ENCODE data around the gene BMP5.

The BMP5 gene

DNA sequence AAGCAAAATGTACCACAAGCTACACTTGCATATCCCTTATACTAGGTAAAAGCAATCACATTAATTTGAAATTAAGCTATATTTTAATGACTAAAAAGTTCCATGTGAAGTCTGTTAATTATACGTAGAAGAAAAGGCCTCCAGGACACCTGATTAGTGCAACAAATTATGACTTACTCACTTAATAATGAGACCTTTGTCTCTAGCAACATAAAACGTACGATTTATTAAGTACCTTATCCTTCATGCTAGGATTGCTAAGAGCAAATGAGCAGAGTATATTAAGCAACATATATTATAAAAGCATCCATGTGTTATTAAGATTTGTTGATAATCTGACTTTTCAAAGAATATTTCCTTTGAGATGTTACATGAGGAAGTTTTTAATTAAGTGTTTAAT, 2.5 kb downstream of the BMP5 start:
- DNase-seq = no peak

GRCh38 chr6:55870181-55870813, 5.1 kb downstream of the BMP5 start:
- DNase-seq = no peak

DNA sequence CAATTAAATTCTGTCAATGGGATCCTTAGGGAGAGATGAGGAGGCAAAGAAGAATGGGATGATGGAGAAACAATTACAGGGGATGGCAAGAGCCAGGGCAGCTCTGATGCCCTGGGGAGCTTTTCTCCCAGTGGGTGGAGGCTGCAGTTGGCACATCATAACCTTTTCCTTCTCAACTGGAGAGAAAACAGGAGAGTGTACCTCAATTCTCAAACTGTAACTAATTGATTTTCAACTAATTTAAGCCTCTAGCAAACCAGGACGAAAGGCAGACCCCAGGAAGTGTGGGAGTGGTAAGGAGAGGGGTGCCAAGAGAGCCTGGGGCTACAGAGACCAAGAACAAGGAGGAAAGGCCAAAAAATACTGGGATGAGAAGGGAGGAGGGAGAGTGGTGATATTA, 5.7 kb downstream of the BMP5 start:
- DNase-seq = no peak

- no peak for DNase-seq
Observed at GRCh38 chr6:55868771-55869479, 6.5 kb downstream of the BMP5 start.

- DNase-seq = no peak
Observed at GRCh38 chr6:55868176-55868575, 7.2 kb downstream of the BMP5 start.

DNA sequence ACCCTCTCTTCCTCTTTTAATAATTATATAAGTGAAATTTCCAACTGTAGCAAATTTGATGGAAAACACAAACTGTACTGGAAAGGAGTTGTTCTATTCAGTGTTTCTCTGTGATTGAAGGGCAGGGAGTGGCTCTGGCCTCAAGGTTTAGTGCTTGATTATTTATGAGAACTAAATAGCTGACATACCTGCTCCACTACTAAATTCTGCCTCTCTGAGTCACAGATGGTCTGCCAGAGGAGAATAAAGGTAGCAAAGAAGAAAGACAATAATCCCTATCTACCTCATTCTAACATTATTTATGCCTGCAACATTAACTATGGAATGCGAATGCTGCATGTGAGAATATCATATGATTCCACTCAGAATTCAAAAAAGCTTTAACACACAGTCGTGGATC, 9.3 kb downstream of the BMP5 start:
- no peak for DNase-seq

- DNase-seq = no peak
Observed at GRCh38 chr6:55853008-55854001, 22.1 kb downstream of the BMP5 start.

- no peak for DNase-seq
Observed at GRCh38 chr6:55841341-55841740, 34.0 kb downstream of the BMP5 start.

GRCh38 chr6:55839080-55839479, 36.3 kb downstream of the BMP5 start:
- no peak for DNase-seq

GRCh38 chr6:55836945-55837344, 38.4 kb downstream of the BMP5 start:
- no peak for DNase-seq

DNA sequence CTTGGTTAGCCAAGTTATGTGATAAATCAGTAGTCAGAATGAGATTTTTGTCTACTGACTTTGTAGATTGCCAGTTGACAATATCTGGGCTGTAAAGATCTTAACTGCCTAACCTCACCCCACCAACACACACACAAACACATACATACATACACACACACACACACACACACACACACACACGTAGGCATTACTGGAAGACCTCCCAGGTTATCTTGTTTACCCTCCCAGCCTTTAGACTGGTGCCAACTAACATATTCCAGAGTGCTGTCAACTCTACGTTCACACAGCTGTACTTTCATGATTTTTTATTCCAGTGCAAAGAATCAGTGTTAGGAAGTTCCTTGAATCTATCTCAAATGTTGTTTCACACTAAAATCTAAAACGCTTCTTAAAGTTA, 38.9 kb downstream of the BMP5 start:
- no peak for DNase-seq

DNA sequence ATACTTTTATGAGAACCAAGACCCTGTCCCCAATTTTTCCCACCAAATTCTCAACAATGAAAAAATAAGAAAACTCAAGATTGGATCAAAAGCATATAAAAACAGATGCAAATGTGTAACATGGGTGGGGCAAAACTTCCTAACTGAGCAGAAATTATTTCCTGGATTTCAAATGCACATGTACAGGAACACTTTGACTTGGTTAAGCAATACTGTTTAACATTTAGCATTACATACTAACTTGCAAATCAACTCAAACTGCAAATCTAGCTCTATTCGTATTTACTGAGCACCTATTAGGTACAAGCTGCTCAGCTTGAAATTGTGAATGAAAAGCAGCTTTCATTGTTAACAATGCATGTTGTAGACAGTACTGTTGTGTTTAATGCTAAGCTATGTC, 40.2 kb downstream of the BMP5 start:
- no peak for DNase-seq

DNA sequence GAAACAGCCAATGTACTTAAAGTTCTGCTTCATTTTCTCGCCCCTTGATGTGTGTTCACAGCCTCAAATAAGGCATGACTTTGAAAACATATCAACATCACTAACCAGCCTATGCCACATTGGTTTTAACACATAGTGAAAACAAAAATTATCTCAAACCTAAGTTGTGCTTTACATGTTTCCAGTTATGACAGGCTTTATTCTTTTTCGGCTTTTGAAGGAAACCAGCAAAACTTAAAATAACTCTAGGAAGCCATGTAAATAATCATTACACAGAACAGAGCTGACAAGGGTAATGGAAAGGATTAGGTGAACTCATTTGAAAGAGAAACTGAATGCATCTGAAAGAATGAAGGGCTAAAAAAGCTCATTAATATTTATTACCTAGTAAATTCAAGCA, 42.1 kb downstream of the BMP5 start:
- DNase-seq = no peak

DNA sequence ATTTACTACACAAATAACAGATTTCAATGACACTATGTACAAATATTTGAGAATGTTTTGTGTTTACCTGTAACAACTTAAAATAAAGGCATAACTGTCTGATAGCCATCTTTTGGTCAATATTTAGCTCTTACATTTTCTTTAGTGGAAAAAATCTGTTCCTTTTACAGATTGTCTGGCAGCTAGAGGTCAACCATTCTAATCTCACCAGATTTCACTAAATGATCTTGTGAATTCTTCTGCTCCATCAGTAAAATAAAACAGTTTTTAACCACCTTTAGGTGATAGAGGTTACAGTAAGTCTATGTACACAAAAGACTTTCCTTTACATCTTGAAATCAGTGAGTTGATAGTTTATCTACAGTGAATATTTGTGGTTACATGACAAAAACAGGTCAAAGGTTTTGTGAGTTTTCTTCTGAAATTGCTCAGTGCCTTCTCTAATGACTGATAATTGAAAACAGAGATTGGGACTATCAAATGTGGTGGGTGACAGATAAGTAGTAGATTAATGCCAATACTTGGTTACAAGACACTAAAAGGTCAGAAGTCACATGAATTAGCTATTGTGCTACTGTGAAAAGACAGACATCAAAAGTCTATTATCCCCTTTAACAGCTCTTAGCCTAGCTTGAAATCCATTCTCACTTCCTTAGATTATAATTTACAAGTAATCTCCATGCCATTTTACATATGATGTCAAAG, 47.4 kb downstream of the BMP5 start:
- DNase-seq = no peak

DNA sequence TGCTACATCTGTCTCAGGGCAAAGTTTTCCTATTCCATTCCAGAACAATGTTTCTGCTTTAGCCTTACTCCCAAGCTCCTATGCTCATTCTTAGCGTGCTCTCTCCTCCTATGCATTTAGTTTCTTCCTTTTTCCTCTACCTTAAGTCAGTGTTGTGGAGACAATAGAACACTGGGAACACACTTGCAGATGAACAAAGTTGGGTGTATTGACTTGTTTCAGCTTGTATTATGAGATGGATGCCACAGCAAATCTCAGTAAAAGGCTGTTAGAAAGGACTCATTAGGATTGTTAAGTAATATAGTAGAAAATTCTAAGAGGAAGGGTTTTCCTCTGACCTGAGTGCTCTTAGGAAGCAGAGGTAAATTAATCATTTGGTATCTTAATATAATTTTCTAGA, 48.4 kb downstream of the BMP5 start:
- no peak for DNase-seq

DNA sequence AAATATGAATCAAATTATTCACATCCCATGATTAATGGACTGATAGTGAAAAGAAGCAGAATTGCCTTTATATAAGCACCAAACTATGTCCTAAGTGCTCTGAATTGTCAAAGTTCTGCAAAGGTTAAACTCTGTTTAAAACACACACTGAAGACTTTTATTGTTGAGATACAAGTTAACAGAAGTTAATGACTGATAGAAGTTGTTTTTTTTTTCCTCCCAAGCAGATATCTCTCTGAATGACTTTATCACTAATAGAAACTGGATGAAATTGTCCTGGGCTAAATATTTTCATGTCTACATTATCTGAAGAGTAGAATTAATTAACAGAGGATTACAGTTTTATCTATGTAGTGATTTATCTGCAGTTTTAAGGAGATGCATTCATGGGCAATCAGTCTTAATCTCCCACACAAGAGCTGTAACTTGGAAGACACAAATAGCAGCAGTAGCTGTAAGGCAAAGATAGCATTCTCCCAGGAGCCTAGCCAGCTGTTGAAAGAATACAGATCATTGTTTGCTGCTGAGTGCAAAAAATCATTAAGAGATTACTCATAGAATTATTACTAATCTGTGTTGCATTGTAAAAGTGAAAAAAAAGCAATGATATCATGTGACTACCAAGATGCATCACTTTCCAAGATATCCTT, 49.9 kb downstream of the BMP5 start:
- peak; percentile 55 for DNase-seq

DNA sequence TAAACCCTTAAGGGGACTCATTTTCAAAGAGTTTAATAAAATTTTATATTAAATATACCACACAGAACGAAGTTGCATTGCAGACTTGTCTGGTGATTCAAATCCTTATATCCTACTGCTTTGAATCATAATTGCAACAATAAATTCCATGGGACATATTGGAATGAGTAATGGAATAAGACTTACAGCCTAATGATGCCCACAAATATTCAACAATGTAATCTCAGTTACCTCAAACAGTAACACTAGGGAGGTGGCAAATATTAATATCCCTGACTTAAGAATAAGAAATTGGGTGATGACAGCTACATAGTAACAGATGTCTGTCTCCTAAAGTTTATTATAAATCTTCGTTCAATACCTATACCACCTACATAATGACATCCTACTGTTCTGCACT, 52.6 kb downstream of the BMP5 start:
- DNase-seq = peak; percentile 70

GRCh38 chr6:55822005-55822404, 53.4 kb downstream of the BMP5 start:
- no peak for DNase-seq

- DNase-seq = no peak
Observed at GRCh38 chr6:55820696-55821095, 54.7 kb downstream of the BMP5 start.

DNA sequence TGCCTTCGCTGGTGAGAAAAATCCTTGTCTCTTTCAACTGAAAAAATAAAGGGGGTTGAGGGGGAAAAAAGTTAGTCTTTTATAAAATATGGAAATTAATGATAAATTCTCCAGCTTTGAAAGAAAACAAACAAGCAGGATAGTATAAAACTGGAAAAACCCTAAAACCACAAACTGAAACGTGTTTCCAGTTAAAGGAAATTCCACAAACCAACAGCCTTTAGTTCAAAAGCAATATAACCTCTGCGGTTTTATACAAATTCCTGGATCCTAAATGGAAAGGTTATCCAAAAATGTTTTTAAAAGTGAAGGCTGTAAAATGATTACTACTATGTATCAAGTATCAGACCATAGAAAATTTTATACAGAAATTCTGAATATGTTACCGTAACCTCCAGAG, 55.6 kb downstream of the BMP5 start:
- DNase-seq = peak; percentile 2

DNA sequence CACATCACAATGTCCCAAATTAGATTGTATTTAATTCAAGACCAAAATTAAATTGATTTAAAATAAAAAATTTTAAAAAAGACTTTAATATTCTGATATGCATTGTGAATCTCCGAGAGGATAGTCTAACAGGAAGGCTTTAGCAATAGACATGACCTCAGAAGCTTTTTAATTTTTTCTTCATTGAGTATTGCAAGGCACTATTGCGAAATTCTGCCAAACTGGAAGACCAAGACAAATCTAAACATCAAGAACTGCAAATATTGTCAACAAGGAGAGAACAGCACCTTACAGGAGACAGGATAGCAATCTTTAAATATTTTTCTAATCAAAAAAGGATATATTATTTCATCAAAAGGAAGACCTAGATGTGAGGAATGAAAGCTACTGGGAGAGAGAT, 56.9 kb downstream of the BMP5 start:
- no peak for DNase-seq

GRCh38 chr6:55812509-55812908, 62.9 kb downstream of the BMP5 start:
- DNase-seq = no peak

Data from fibroblast of skin of scalp (primary cell).